HEK293 (cell line): Measurements from ENCODE around the gene TEAD4.

Experiments
- CTCF ChIA-PET: fragments of 350-600 bp; formaldehyde crosslinking; extraction: SDS; loops from one replicate; lab custom pipeline; 2021; ENCODE audit warnings: antibody characterized with exemption; lab: Yijun Ruan, JAX
- POLR2A ChIA-PET: fragments of 300-600 bp; formaldehyde crosslinking; extraction: SDS; loops from one replicate; lab custom pipeline; 2020; ENCODE audit warnings: antibody characterized with exemption, inconsistent platforms; lab: Yijun Ruan, JAX
- H3K27ac ChIP-seq: fragments of 200-500 bp; sonication (Bioruptor generic); 2 replicates; pipeline ENCODE4 v1.5.1; 2014; ENCODE audit warnings: low read depth, low read length, control low read depth, inconsistent platforms; ENCODE audit errors: extremely low read depth
- H3K36me3 ChIP-seq, 2 experiments: fragments of 200-500 bp in 1 of 2; sonication (Bioruptor generic) in 1 of 2; 1 replicate in 1 of 2; 2 replicates in 1 of 2; pipeline ENCODE4 v1.5.1; 2014 to 2017; ENCODE audit warnings: inconsistent platforms in 2 of 2, low read length in 2 of 2; ENCODE audit not compliant: control insufficient read depth in 2 of 2, insufficient read depth in 1 of 2
- H3K4me1 ChIP-seq: fragments of 200-500 bp; sonication (Bioruptor generic); 2 replicates; pipeline ENCODE4 v1.5.1; 2014; ENCODE audit warnings: mild to moderate bottlenecking, low read length, inconsistent platforms; ENCODE audit not compliant: control insufficient read depth, insufficient read depth
- H3K4me3 ChIP-seq: 2 replicates; pipeline ENCODE4 v1.5.1; 2011; ENCODE audit warnings: low read depth, mild to moderate bottlenecking, control low read depth, low read length, moderate library complexity
- H3K9me3 ChIP-seq: fragments of 200-500 bp; sonication (Bioruptor generic); 2 replicates; pipeline ENCODE4 v1.5.1; 2014; ENCODE audit warnings: low read depth, low read length, inconsistent platforms; ENCODE audit not compliant: control insufficient read depth, insufficient read depth
- FEZF1 ChIP-seq: fragments of 450-650 bp; formaldehyde crosslinking; IDR thresholded peaks from 2 replicates; pipeline ENCODE4 v1.5.1; 2016; ENCODE audit warnings: missing biosample characterization, missing genetic modification characterization
- GFI1B ChIP-seq: fragments of 450-650 bp; formaldehyde crosslinking; IDR thresholded peaks from 2 replicates; pipeline ENCODE4 v1.5.1; 2016; ENCODE audit warnings: missing biosample characterization, missing genetic modification characterization
- GLIS2 ChIP-seq: fragments of 450-650 bp; formaldehyde crosslinking; IDR thresholded peaks from 2 replicates; pipeline ENCODE4 v1.5.1; 2016; ENCODE audit warnings: missing biosample characterization, missing genetic modification characterization
- KLF7 ChIP-seq: fragments of 450-650 bp; formaldehyde crosslinking; IDR thresholded peaks from 2 replicates; pipeline ENCODE4 v1.5.1; 2016; ENCODE audit warnings: missing biosample characterization, missing genetic modification characterization, borderline replicate concordance
- KLF8 ChIP-seq: fragments of 450-650 bp; formaldehyde crosslinking; IDR thresholded peaks from 2 replicates; pipeline ENCODE4 v1.5.1; 2016; ENCODE audit warnings: missing biosample characterization, missing genetic modification characterization
- KLF9 ChIP-seq: fragments of 450-650 bp; formaldehyde crosslinking; IDR thresholded peaks from 2 replicates; pipeline ENCODE4 v1.5.1; 2016; ENCODE audit warnings: missing biosample characterization, missing genetic modification characterization, low read depth
- MEIS1 ChIP-seq: sonication (generic); formaldehyde crosslinking; IDR thresholded peaks from 2 replicates; pipeline ENCODE4 v1.8.1; 2022; ENCODE audit warnings: missing genetic modification reagents, mild to moderate bottlenecking, borderline replicate concordance
- SCRT2 ChIP-seq: fragments of 450-650 bp; formaldehyde crosslinking; IDR thresholded peaks from 2 replicates; pipeline ENCODE4 v1.5.1; 2016; ENCODE audit warnings: missing biosample characterization, missing genetic modification characterization
- SP3 ChIP-seq: fragments of 450-650 bp; formaldehyde crosslinking; IDR thresholded peaks from 2 replicates; pipeline ENCODE4 v1.5.1; 2016; ENCODE audit warnings: missing biosample characterization, missing genetic modification characterization
- SP7 ChIP-seq: fragments of 450-650 bp; formaldehyde crosslinking; IDR thresholded peaks from 2 replicates; pipeline ENCODE4 v1.5.1; 2016; ENCODE audit warnings: missing biosample characterization, missing genetic modification characterization
- TRIM28 ChIP-seq: IDR thresholded peaks from 2 replicates; pipeline ENCODE4 v1.6.1; 2011; ENCODE audit warnings: low read length, control low read depth, borderline replicate concordance
- ZFHX2 ChIP-seq: fragments of 450-650 bp; formaldehyde crosslinking; conservative IDR thresholded peaks from 2 replicates; pipeline ENCODE4 v1.5.1; 2016; ENCODE audit warnings: missing biosample characterization, missing genetic modification characterization
- ZNF155 ChIP-seq: fragments of 450-650 bp; formaldehyde crosslinking; IDR thresholded peaks from 2 replicates; pipeline ENCODE4 v1.5.1; 2016; ENCODE audit warnings: missing biosample characterization, missing genetic modification characterization
- ZNF2 ChIP-seq: fragments of 450-650 bp; formaldehyde crosslinking; IDR thresholded peaks from 2 replicates; pipeline ENCODE4 v1.5.1; 2016; ENCODE audit warnings: missing biosample characterization, missing genetic modification characterization
- ZNF214 ChIP-seq: fragments of 450-650 bp; formaldehyde crosslinking; IDR thresholded peaks from 2 replicates; pipeline ENCODE4 v1.5.1; 2017; ENCODE audit warnings: missing biosample characterization, mild to moderate bottlenecking, missing genetic modification characterization, borderline replicate concordance
- ZNF280C ChIP-seq: fragments of 450-650 bp; formaldehyde crosslinking; IDR thresholded peaks from 2 replicates; pipeline ENCODE4 v1.5.1; 2016; ENCODE audit warnings: missing biosample characterization, missing genetic modification characterization
- ZNF335 ChIP-seq: fragments of 450-650 bp; formaldehyde crosslinking; conservative IDR thresholded peaks from 2 replicates; pipeline ENCODE4 v1.5.1; 2016; ENCODE audit warnings: missing biosample characterization, missing genetic modification characterization
- ZNF37A ChIP-seq: fragments of 450-650 bp; IDR thresholded peaks from 2 replicates; pipeline ENCODE4 v1.5.1; 2018; ENCODE audit warnings: missing biosample characterization, missing genetic modification characterization
- ZNF423 ChIP-seq: fragments of 450-650 bp; formaldehyde crosslinking; IDR thresholded peaks from 2 replicates; pipeline ENCODE4 v1.5.1; 2016; ENCODE audit warnings: missing biosample characterization, missing genetic modification characterization
- ZNF610 ChIP-seq: fragments of 450-650 bp; formaldehyde crosslinking; IDR thresholded peaks from 2 replicates; pipeline ENCODE4 v1.5.1; 2016; ENCODE audit warnings: missing biosample characterization, missing genetic modification characterization, borderline replicate concordance
- ZNF639 ChIP-seq: fragments of 450-650 bp; formaldehyde crosslinking; IDR thresholded peaks from 2 replicates; pipeline ENCODE4 v1.5.1; 2016; ENCODE audit warnings: missing biosample characterization, missing genetic modification characterization
- ZNF677 ChIP-seq: fragments of 450-650 bp; IDR thresholded peaks from 2 replicates; pipeline ENCODE4 v1.5.0; 2018; ENCODE audit warnings: missing biosample characterization, mild to moderate bottlenecking, missing genetic modification characterization, moderate library complexity
- ZNF76 ChIP-seq: fragments of 450-650 bp; formaldehyde crosslinking; IDR thresholded peaks from 2 replicates; pipeline ENCODE4; 2016; ENCODE audit warnings: low read depth, missing biosample characterization, missing genetic modification characterization, borderline replicate concordance
- TF ChIP-seq, protein P1 (sequence below): fragments of 450-650 bp; formaldehyde crosslinking; IDR thresholded peaks from 2 replicates; pipeline ENCODE4 v1.5.1; 2016; ENCODE audit warnings: missing biosample characterization, missing genetic modification characterization
- TF ChIP-seq, protein P2 (sequence below): fragments of 450-650 bp; formaldehyde crosslinking; IDR thresholded peaks from 2 replicates; pipeline ENCODE4 v1.5.1; 2016; ENCODE audit warnings: missing biosample characterization, missing genetic modification characterization

The TEAD4 gene

DNA sequence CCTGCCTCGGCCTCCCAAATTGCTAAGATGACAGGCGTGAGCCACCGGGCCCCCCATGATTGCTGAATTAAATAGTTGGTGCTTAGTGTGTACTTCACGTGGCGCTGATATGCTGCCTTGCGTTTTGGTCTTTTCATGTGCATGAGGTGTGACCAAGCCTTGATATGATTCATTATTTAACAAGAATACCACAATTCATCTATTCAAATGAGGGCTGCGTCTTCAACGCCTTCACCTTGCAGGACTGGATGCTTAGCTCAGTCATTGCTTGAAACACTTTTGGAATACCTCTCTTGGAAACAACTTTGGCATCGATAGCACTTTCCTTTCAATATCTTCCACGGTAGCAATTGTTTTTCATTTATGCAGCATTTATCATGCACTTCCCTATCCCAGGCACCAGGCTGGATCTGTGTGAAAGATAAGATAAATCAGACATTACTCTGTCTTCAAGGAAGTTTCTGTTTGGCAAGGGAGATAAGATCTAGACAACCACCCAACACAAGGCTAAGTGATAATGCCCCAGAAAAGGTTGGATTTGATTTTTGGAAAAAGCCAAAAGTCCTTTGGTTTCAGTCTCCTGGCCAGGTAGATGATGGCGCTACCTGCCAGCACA, 1.3 kb upstream of the TEAD4 start:
- H3K27ac ChIP-seq = no peak overlapping the region

GRCh38 chr12:2958432-2959191, 585 bp upstream of the TEAD4 start:
- ChIA-PET CTCF (interaction anchor here (0.6 to 1.8 kb wide), 4 partner anchors 15 to 105 kb away, joined by 3 to 5 read pairs (median 4); no protein-coding TSS in a partner anchor), POLR2A (interaction anchor here (0.6 to 1.2 kb wide), 9 partner anchors 9 to 1828 kb away, joined by 3 to 4 read pairs (median 3); partner anchors contain the start of gene TULP3)
- Histone ChIP-seq H3K4me3 (peak overlapping the region; percentile 58), H3K36me3 (no peaks in the 10 kb centered on the region), H3K9me3 (no peaks in the 10 kb centered on the region), H3K4me1 (peaks cover 7% of the 10 kb centered on the region; the same call in 1 of the 2 replicates), H3K27ac (peak overlapping the region; percentile 54; the same call in 1 of the 2 replicates)
- TF ChIP-seq KLF9 (tag by site-specific recombination) (peak; percentile 54), ZNF155 (tag by site-specific recombination) (no peak), ZNF639 (tag by site-specific recombination) (peak; percentile 35; the same call in 1 of the 2 replicates), ZNF280C (no peak), KLF7 (peak; percentile 59; the same call in 1 of the 2 replicates), GFI1B (tag by site-specific recombination) (no peak), ZFHX2 (tag by site-specific recombination) (peak; percentile 24; the same call in 1 of the 2 replicates), MEIS1 (CRISPR knock-in tag) (no peak), ZNF677 (tag by site-specific recombination) (no peak), ZNF335 (tag by site-specific recombination) (peak; percentile 94), ZNF423 (tag by site-specific recombination) (peak; percentile 46; the same call in 1 of the 2 replicates), ZNF610 (tag by site-specific recombination) (0 out of 2 replicates have a peak, but pooled peaks have one; percentile 16), ZNF76 (tag by site-specific recombination) (peak; percentile 75), GLIS2 (tag by site-specific recombination) (peak; percentile 90), ZNF2 (tag by site-specific recombination) (0 out of 2 replicates have a peak, but pooled peaks have one; percentile 19), ZNF37A (tag by site-specific recombination) (no peak), FEZF1 (tag by site-specific recombination) (0 out of 2 replicates have a peak, but pooled peaks have one; percentile 9), SCRT2 (tag by site-specific recombination) (no peak), ZNF214 (tag by site-specific recombination) (no peak), SP7 (peak; percentile 38; the same call in 1 of the 2 replicates), SP3 (tag by site-specific recombination) (peak; percentile 75)
- TF ChIP-seq, protein P1, sequence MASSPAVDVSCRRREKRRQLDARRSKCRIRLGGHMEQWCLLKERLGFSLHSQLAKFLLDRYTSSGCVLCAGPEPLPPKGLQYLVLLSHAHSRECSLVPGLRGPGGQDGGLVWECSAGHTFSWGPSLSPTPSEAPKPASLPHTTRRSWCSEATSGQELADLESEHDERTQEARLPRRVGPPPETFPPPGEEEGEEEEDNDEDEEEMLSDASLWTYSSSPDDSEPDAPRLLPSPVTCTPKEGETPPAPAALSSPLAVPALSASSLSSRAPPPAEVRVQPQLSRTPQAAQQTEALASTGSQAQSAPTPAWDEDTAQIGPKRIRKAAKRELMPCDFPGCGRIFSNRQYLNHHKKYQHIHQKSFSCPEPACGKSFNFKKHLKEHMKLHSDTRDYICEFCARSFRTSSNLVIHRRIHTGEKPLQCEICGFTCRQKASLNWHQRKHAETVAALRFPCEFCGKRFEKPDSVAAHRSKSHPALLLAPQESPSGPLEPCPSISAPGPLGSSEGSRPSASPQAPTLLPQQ (tag by site-specific recombination) = peak; percentile 54
- TF ChIP-seq, protein P2, sequence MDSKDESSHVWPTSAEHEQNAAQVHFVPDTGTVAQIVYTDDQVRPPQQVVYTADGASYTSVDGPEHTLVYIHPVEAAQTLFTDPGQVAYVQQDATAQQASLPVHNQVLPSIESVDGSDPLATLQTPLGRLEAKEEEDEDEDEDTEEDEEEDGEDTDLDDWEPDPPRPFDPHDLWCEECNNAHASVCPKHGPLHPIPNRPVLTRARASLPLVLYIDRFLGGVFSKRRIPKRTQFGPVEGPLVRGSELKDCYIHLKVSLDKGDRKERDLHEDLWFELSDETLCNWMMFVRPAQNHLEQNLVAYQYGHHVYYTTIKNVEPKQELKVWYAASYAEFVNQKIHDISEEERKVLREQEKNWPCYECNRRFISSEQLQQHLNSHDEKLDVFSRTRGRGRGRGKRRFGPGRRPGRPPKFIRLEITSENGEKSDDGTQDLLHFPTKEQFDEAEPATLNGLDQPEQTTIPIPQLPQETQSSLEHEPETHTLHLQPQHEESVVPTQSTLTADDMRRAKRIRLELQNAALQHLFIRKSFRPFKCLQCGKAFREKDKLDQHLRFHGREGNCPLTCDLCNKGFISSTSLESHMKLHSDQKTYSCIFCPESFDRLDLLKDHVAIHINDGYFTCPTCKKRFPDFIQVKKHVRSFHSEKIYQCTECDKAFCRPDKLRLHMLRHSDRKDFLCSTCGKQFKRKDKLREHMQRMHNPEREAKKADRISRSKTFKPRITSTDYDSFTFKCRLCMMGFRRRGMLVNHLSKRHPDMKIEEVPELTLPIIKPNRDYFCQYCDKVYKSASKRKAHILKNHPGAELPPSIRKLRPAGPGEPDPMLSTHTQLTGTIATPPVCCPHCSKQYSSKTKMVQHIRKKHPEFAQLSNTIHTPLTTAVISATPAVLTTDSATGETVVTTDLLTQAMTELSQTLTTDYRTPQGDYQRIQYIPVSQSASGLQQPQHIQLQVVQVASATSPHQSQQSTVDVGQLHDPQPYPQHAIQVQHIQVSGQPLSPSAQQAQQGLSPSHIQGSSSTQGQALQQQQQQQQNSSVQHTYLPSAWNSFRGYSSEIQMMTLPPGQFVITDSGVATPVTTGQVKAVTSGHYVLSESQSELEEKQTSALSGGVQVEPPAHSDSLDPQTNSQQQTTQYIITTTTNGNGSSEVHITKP (tag by site-specific recombination) = peak; percentile 62

More for the DNA sequence above, 1.3 kb upstream of the TEAD4 start:
- H3K4me3 ChIP-seq = peak overlapping the region; percentile 58
- TF ChIP-seq KLF8 (tag by site-specific recombination) (no peak), TRIM28 (0 out of 2 replicates have a peak, but pooled peaks have one; percentile 30)
- CTCF ChIA-PET = interaction anchor here (0.6 to 1.8 kb wide), 5 partner anchors 14 to 104 kb away, joined by 3 to 5 read pairs (median 3); no protein-coding TSS in a partner anchor
- no peaks in the 10 kb centered on the region for H3K9me3 ChIP-seq
- peaks cover 7% of the 10 kb centered on the region; the same call in 1 of the 2 replicates for H3K4me1 ChIP-seq
- POLR2A ChIA-PET = interaction anchor here (0.6 to 1.1 kb wide), 6 partner anchors 9 to 1827 kb away, joined by 3 to 4 read pairs (median 4); partner anchors contain the start of gene TULP3
- H3K36me3 ChIP-seq = no peaks in the 10 kb centered on the region
